ENCODE results near the gene TRAPPC2B.
"Not testable (repeated sequence)": the region's sequence is repeated elsewhere in the genome, so short reads cannot be mapped to it uniquely, and the experiment has no call there.

Gene TRAPPC2B

DNA sequence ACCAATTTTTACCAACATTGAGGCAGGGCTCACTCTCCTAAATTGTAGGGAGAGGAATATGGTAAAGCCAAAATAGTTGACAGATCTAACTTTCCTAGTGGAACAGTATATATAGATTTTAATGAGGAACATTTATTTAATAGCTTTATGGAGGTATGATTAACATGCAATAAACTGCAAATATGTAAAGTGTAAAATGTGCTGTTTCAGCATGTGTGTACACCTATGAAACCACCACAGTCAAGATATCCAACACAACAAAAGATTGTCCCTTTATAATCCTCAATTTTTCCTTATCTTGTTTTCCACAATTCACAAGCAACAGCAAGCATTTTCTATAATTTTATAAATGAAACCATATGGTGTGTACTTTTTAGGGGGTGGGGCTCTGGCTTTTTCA, 4.1 kb upstream of the TRAPPC2B start:
- POLR2A ChIA-PET, result no interaction called here
- CTCF ChIA-PET, result no interaction called here
- no peak for DNase-seq (ENCODE audit: extremely low spot score)
- TF ChIP-seq, protein P1, sequence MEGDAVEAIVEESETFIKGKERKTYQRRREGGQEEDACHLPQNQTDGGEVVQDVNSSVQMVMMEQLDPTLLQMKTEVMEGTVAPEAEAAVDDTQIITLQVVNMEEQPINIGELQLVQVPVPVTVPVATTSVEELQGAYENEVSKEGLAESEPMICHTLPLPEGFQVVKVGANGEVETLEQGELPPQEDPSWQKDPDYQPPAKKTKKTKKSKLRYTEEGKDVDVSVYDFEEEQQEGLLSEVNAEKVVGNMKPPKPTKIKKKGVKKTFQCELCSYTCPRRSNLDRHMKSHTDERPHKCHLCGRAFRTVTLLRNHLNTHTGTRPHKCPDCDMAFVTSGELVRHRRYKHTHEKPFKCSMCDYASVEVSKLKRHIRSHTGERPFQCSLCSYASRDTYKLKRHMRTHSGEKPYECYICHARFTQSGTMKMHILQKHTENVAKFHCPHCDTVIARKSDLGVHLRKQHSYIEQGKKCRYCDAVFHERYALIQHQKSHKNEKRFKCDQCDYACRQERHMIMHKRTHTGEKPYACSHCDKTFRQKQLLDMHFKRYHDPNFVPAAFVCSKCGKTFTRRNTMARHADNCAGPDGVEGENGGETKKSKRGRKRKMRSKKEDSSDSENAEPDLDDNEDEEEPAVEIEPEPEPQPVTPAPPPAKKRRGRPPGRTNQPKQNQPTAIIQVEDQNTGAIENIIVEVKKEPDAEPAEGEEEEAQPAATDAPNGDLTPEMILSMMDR (IDR thresholded peaks at IDR 0.05; ENCODE audit: control extremely low read depth, extremely low read depth, low read depth, missing control alignments), result no peak

GRCh38 chr19:57362419-57362818, 932 bp upstream of the TRAPPC2B start:
- CTCF ChIA-PET, result interaction anchor here (1.1 to 1.7 kb wide), 2 partner anchors 12 to 76 kb away, joined by 3 to 6 read pairs; partner anchors contain the start of gene ZNF304
- DNase-seq (ENCODE audit: extremely low spot score), result no peak
- TF ChIP-seq, protein P1 (IDR thresholded peaks at IDR 0.05; ENCODE audit: control extremely low read depth, extremely low read depth, low read depth, missing control alignments), result no peak
- POLR2A ChIA-PET, result interaction anchor here (0.6 to 0.8 kb wide), 2 partner anchors 49 to 59 kb away, joined by 3 to 5 read pairs; no protein-coding TSS in a partner anchor

GRCh38 chr19:57363688-57364181, 384 bp downstream of the TRAPPC2B start:
- ChIA-PET CTCF (interaction anchor here (0.8 to 1.7 kb wide), 3 partner anchors 10 to 13 kb away, joined by 3 to 6 read pairs (median 3); partner anchors contain the start of gene ZNF304), POLR2A (no interaction called here)
- TF ChIP-seq, protein P1 (IDR thresholded peaks at IDR 0.05; ENCODE audit: control extremely low read depth, extremely low read depth, low read depth, missing control alignments), result no peak
- DNase-seq (ENCODE audit: extremely low spot score), result no peak

GRCh38 chr19:57366776-57367175, 3.4 kb downstream of the TRAPPC2B start:
- DNase-seq (ENCODE audit: extremely low spot score), result no peak
- TF ChIP-seq, protein P1 (IDR thresholded peaks at IDR 0.05; ENCODE audit: control extremely low read depth, extremely low read depth, low read depth, missing control alignments), result no peak
- POLR2A ChIA-PET, result no interaction called here
- CTCF ChIA-PET, result interaction anchor here (1.0 kb wide), 1 partner anchor 8 kb away, joined by 3 read pairs; no protein-coding TSS in a partner anchor

DNA sequence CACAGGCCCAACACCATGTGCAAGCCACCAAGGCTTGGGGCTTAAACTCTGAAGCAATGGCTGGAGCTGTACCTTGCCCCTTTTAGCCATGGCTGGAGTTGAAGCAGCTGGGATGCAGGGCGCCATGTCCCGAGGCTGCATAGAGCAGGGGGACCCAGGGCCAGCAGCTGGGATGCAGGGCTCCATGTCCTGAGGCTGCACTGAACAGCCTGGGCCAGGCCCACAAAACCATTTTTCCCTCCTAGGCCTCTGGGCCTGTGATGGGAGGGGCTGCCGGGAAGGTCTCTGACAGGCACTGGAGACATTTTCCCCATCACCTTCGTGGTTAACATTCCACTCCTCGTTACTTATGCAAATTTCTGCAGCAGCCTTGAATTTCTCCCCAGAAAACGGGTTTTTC, 10.8 kb downstream of the TRAPPC2B start:
- ChIA-PET POLR2A (no interaction called here), CTCF (no interaction called here)
- TF ChIP-seq, protein P1 (IDR thresholded peaks at IDR 0.05; ENCODE audit: control extremely low read depth, extremely low read depth, low read depth, missing control alignments), result no peak
- no peak for DNase-seq (ENCODE audit: extremely low spot score)

DNA sequence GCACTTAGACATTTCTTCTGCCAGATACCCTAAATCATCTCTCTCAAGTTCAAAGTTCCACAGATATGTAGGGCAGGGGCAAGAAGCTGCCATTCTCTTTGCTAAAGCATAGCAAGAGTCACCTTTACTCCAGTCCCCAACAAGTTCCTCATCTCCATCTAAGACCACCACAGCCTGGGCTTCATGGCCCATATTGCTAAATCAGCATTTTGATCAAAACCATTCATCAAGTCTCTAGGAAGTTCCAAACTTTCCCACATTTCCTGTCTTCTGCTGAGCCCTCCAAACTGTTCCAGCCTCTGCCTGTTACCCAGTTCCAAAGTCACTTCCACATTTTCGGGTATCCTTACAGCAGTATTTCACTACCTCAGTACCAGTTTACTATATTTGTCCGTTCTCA, 11.3 kb downstream of the TRAPPC2B start:
- CTCF ChIA-PET, result interaction anchor here (1.0 kb wide), 1 partner anchor 8 kb away, joined by 3 read pairs; no protein-coding TSS in a partner anchor
- POLR2A ChIA-PET, result not testable (repeated sequence)

DNA sequence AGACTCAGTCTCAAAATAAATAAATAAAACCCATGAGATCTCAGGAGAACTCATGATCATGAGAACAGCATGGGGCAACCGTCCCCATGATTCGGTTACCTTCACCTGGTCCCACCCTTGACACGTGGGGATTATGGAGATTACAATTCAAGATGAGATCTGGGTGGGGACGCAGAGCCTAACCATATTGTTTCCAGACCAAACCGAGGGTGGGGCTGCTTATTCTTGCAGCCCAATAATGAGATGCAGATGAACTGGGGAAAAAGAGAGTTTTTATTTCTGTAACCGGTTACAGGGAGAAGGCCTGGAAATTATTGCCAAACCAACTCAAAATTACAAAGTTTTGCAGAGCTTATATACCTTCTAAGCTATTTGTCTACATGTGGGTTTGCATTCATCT, 12.8 kb downstream of the TRAPPC2B start:
- ChIA-PET POLR2A (no interaction called here), CTCF (no interaction called here)

More for the DNA sequence above, 11.3 kb downstream of the TRAPPC2B start:
- not testable (repeated sequence) for DNase-seq (ENCODE audit: extremely low spot score)

More for the DNA sequence above, 12.8 kb downstream of the TRAPPC2B start:
- TF ChIP-seq, protein P1 (IDR thresholded peaks at IDR 0.05; ENCODE audit: control extremely low read depth, extremely low read depth, low read depth, missing control alignments), result no peak
- DNase-seq (ENCODE audit: extremely low spot score), result no peak
